Heart left ventricle (tissue), 16 donors: ENCODE measurements around the gene PINK1. TPM values are rescaled to one million over a fixed set of nuclear protein-coding genes. Genes with fewer than 3 reads are reported as not detected.
A peak's percentile ranks its signal among the peaks of the same experiment; 100 is the strongest.

ENCODE experiments used
- ATAC-seq, 4 donors: fragments of 200-7000 bp; cut with Tn5 transposase; one replicate each; pipeline ENCODE4 v1.9.1; 2020 to 2022; ENCODE audit warnings: moderate library complexity in 4 of 4, mild to moderate bottlenecking in 3 of 4, moderate number of reproducible peaks in 1 of 4
- DNase-seq, 5 donors: peaks; one replicate each; pipeline ENCODE4 v3.0.0-alpha.2; 2020
- H3K27ac ChIP-seq, 12 donors: fragments of 200-600 bp; sonication (generic) in 4 of 12; one replicate each; pipeline versions ENCODE4 v1.5.0 to v1.8.0; 2016 to 2022; ENCODE audit warnings: mild to moderate bottlenecking in 2 of 12
- H3K27me3 ChIP-seq, 9 donors: fragments of 200-600 bp; sonication (generic) in 2 of 9; one replicate each; pipeline versions ENCODE4 v1.5.1 to v1.8.0; 2016 to 2022; ENCODE audit warnings: mild to moderate bottlenecking in 3 of 9
- H3K36me3 ChIP-seq, 9 donors: fragments of 200-600 bp; sonication (generic) in 2 of 9; one replicate each; pipeline versions ENCODE4 v1.5.0 to v1.8.0; 2018 to 2022; ENCODE audit warnings: mild to moderate bottlenecking in 2 of 9
- H3K4me1 ChIP-seq, 12 donors: fragments of 200-600 bp; sonication (generic) in 4 of 12; one replicate each; pipeline versions ENCODE4 v1.5.0 to v1.8.0; 2016 to 2022; ENCODE audit warnings: mild to moderate bottlenecking in 3 of 12
- H3K4me3 ChIP-seq, 12 donors: fragments of 200-600 bp; sonication (generic) in 4 of 12; one replicate each; pipeline versions ENCODE4 v1.5.0 to v1.8.0; 2017 to 2022; ENCODE audit warnings: mild to moderate bottlenecking in 9 of 12, moderate library complexity in 4 of 12
- H3K9me3 ChIP-seq, 12 donors: fragments of 200-600 bp; sonication (generic) in 4 of 12; one replicate each; pipeline versions ENCODE4 v1.5.0 to v1.8.0; 2016 to 2022; ENCODE audit warnings: mild to moderate bottlenecking in 1 of 12
- POLR2A ChIP-seq, 2 donors: fragments of 450-650 bp; IDR thresholded peaks; one replicate each; pipeline ENCODE4 v1.6.1; 2017; ENCODE audit warnings: antibody characterized with exemption in 2 of 2, mild to moderate bottlenecking in 2 of 2, moderate library complexity in 2 of 2
- WGBS, 4 donors: extraction: QIAGEN DNeasy Blood & Tissue Kit in 2 of 4; methylation state at CpG; one replicate each; pipeline versions ENCODE4 v1.1.5 to v1.1.7; 2013 to 2018; 5-methylcytosine and 5-hydroxymethylcytosine counted together
- intact Hi-C, 10 donors: fragments of 100-400 bp; cut with DNase I; formaldehyde crosslinking; loops; one replicate each; pipeline versions ENCODE4 v1.11.1 to v1.14.2; 2022
- polyA plus RNA-seq, 2 donors: library from polyadenylated mRNA; stranded (reverse); fragments of 200-250 nt; gene quantifications; one replicate each; pipeline ENCODE4 v1.2.3, GENCODE V29; 2013
- total RNA-seq, 9 donors: library from RNA; depleted of rRNA in 2 of 9; stranded (reverse); fragments of >200 nt in 2 of 9; fragmentation: NEBNext Ultra II Directional in 3 of 9; extraction: Animal tissue kit (Norgen Biotek cat#: 25700) in 3 of 9; gene quantifications; one replicate each; pipeline versions ENCODE4 v1.1.0 to v1.2.4, GENCODE V29; 2016 to 2023
- TF ChIP-seq, protein P1 (sequence below), 12 donors: fragments of 200-600 bp; sonication (generic) in 4 of 12; IDR thresholded peaks; one replicate each; pipeline versions ENCODE4 v1.5.0 to v1.8.0; 2018 to 2022; ENCODE audit warnings: antibody characterized with exemption in 12 of 12, mild to moderate bottlenecking in 5 of 12
- donor health status: ischemic (EF 13 %, LVEDD 7.1; RV severe dilation, severe dysfunction).
- donor health status: healthy with polysubstance abuse.
- donor health status: DM: no; HTN: yes; CAD: no.
- donor health status: DM: no; HTN: no; CAD: no.
- donor health status: ischemic (EF 25% LVEDD 6.9; RV normal size, moderate dysfunction).
- donor health status: ischemic (EF 25% LVEDD 5.7; RV mildly dilated, moderate dysfunction).
- donor health status: healthy.
- donor health status: DM: yes; HTN: yes; CAD: no.
- donor health status: ischemic (EF 35%, LVEDD 5.7; RV mildly dilated, moderate dysfunction).
- donor health status: nonischemic (EF 11% LVEDD 7.7; RV severe dilation, severe dysfunction).
- donor health status: DM: yes; HTN: yes; CAD: no.
- donor health status: PGD.
- donor health status: ischemic (EF 29% LVEDD 5.4; RV normal size, mild dysfunction).
- donor health status: nonischemic (EF 23%, LVEDD 6.1; RV moderate dilation, normal function).

Gene PINK1
- total and polyA plus RNA-seq, 11 donors, result 147 to 418 (median 258) TPM

DNA sequence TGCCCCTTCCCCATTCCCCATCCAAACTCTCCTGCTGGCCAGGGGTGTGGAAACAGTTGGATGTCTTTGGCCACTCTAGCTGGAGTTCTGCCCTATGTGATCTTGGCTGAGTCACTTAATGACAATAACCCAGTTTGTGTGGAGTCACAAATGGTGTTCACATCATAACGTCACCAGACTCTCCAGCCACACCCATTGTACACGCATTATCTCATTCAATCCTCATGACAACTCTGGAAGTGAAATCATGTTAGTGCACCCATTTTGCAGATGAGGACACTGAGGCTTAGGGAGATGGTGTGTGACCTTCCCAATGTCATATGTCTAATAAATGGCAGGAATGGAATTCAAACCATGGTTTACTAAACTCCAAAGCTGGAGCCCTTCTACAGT is 45.6 kb upstream of the PINK1 start:
- Histone ChIP-seq H3K9me3 (no peaks in the 10 kb centered on the region), H3K27ac (peak overlapping the region in 1 of 12 donors; percentile 1), H3K4me1 (peaks cover 0 to 27% (median 10%) of the 10 kb centered on the region in 12 donors), H3K27me3 (peaks cover 0 to 41% (median 14%) of the 10 kb centered on the region in 9 donors), H3K4me3 (no peak overlapping the region), H3K36me3 (no peaks in the 10 kb centered on the region)
- ATAC-seq, result peak in 3 of 4 donors; percentile 39 to 77 (median 41)
- DNase-seq, result peak in 1 of 5 donors; percentile 20
- TF ChIP-seq POLR2A (IDR thresholded peaks at IDR 0.05), result no peak
- TF ChIP-seq, protein P1, sequence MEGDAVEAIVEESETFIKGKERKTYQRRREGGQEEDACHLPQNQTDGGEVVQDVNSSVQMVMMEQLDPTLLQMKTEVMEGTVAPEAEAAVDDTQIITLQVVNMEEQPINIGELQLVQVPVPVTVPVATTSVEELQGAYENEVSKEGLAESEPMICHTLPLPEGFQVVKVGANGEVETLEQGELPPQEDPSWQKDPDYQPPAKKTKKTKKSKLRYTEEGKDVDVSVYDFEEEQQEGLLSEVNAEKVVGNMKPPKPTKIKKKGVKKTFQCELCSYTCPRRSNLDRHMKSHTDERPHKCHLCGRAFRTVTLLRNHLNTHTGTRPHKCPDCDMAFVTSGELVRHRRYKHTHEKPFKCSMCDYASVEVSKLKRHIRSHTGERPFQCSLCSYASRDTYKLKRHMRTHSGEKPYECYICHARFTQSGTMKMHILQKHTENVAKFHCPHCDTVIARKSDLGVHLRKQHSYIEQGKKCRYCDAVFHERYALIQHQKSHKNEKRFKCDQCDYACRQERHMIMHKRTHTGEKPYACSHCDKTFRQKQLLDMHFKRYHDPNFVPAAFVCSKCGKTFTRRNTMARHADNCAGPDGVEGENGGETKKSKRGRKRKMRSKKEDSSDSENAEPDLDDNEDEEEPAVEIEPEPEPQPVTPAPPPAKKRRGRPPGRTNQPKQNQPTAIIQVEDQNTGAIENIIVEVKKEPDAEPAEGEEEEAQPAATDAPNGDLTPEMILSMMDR (IDR thresholded peaks at IDR 0.05), result no peak
- 31 to 59% (median 56%) methylated on average over 2 of the region's 2 CpGs for WGBS, 4 donors
- intact Hi-C loops, result loop anchor here in 1 of 10 donors (5.0 kb wide), 1 partner anchor 45 kb away; the partner anchor contains the start of gene PINK1

- 21 to 34% (median 27%) methylated on average over 10 to 11 of the region's 11 CpGs for WGBS, 4 donors
Observed at GRCh38 chr1:20588634-20589225, 44.5 kb upstream of the PINK1 start, which contains the start of gene CDA. Gene CDA, plus strand, starts transcription at chr1:20589097. Its CDS starts 33 bp downstream, at chr1:20589130.

GRCh38 chr1:20589331-20590278 is 43.7 kb upstream of the PINK1 start:
- intact Hi-C loops, result loop anchor here in 1 of 10 donors (5.0 kb wide), 1 partner anchor 43 kb away; the partner anchor contains the start of gene PINK1
- TF ChIP-seq POLR2A (IDR thresholded peaks at IDR 0.05), result peak in 1 of 2 donors; percentile 22
- TF ChIP-seq, protein P1 (IDR thresholded peaks at IDR 0.05), result no peak
- peaks cover 0 to 41% (median 11%) of the 10 kb centered on the region in 9 donors for H3K27me3 ChIP-seq

More at GRCh38 chr1:20588634-20589225, 44.5 kb upstream of the PINK1 start, which contains the start of gene CDA:
- H3K27ac ChIP-seq, result peak within 1 kb of the TSS; percentile 12 to 84 (median 63)
- peak within 1 kb of the TSS in 10 of 12 donors; percentile 8 to 57 (median 39) for H3K4me3 ChIP-seq
- DNase-seq (peak in 4 of 5 donors; percentile 28 to 62 (median 39)), ATAC-seq (peak; percentile 18 to 53 (median 40))
- H3K27me3 ChIP-seq, result peaks cover 0 to 41% (median 14%) of the 10 kb centered on the region in 9 donors
- H3K9me3 ChIP-seq, result no peaks in the 10 kb centered on the region
- TF ChIP-seq, protein P1 (IDR thresholded peaks at IDR 0.05), result no peak
- TF ChIP-seq POLR2A (IDR thresholded peaks at IDR 0.05), result peak in 1 of 2 donors; percentile 6
- H3K4me1 ChIP-seq, result peaks cover 0 to 27% (median 10%) of the 10 kb centered on the region in 12 donors
- no peaks in the 10 kb centered on the region for H3K36me3 ChIP-seq
- intact Hi-C loops, result loop anchor here in 1 of 10 donors (5.0 kb wide), 1 partner anchor 44 kb away; the partner anchor contains the start of gene PINK1

More at GRCh38 chr1:20589331-20590278, 43.7 kb upstream of the PINK1 start:
- DNase-seq (peak; percentile 59 to 79 (median 70)), ATAC-seq (peak; percentile 69 to 87 (median 78))
- H3K4me1 ChIP-seq, result peaks cover 0 to 27% (median 10%) of the 10 kb centered on the region in 12 donors
- peak overlapping the region in 10 of 12 donors; percentile 8 to 57 (median 39) for H3K4me3 ChIP-seq
- no peaks in the 10 kb centered on the region for H3K36me3 ChIP-seq
- 13 to 20% (median 18%) methylated on average over 23 to 24 of the region's 24 CpGs for WGBS, 4 donors
- peak overlapping the region; percentile 12 to 84 (median 63) for H3K27ac ChIP-seq
- H3K9me3 ChIP-seq, result no peaks in the 10 kb centered on the region
